NAMALWA (cell line): ENCODE data around the gene SRF.

Source experiments
- DNase-seq: peaks from one replicate; pipeline ENCODE4 v3.0.0-alpha.2; 2015; ENCODE audit warnings: low spot score

SRF gene

GRCh38 chr6:43217351-43217750, 46.3 kb downstream of the SRF start:
- no peak for DNase-seq

- no peak for DNase-seq
These were observed 48.0 kb downstream of the SRF start for GRCh38 chr6:43219119-43219518.

- no peak for DNase-seq
These were observed 48.7 kb downstream of the SRF start for GRCh38 chr6:43219814-43220213.

GRCh38 chr6:43220439-43220951, 49.4 kb downstream of the SRF start:
- DNase-seq = no peak

GRCh38 chr6:43221046-43221972, 50.2 kb downstream of the SRF start:
- DNase-seq = no peak

GRCh38 chr6:43222418-43223059, 51.5 kb downstream of the SRF start:
- no peak for DNase-seq

GRCh38 chr6:43223175-43223574, 52.1 kb downstream of the SRF start:
- no peak for DNase-seq

- DNase-seq = no peak
These were observed 55.3 kb downstream of the SRF start for GRCh38 chr6:43226192-43226851.

- DNase-seq = peak; percentile 79
These were observed 58.1 kb downstream of the SRF start, which contains the start of gene DNPH1 for GRCh38 chr6:43228951-43229802. DNPH1 (minus strand) TSS chr6:43229481; CDS start chr6:43229456, 25 bp downstream.

GRCh38 chr6:43229803-43230620, 58.9 kb downstream of the SRF start:
- DNase-seq = no peak

- DNase-seq = no peak
These were observed 60.0 kb downstream of the SRF start for GRCh38 chr6:43231053-43231452.
